Tibial nerve (tissue), 4 donors: ENCODE results near the gene THSD4. TPM values are rescaled to one million over a fixed set of nuclear protein-coding genes. Genes with fewer than 3 reads are reported as not detected.

Source experiments
- DNase-seq, 2 donors: peaks; one replicate each; pipeline ENCODE4 v3.0.0-alpha.2; 2019; ENCODE audit warnings: low spot score in 2 of 2
- H3K27ac ChIP-seq, 4 donors: fragments of 200-600 bp; sonication (generic) in 3 of 4; one replicate each; pipeline ENCODE4 v1.5.1; 2017 to 2019; ENCODE audit warnings: mild to moderate bottlenecking in 1 of 4
- H3K27me3 ChIP-seq, 2 donors: fragments of 200-600 bp; sonication (generic) in 1 of 2; one replicate each; pipeline versions ENCODE4 v1.5.1 to v1.6.0; 2017 to 2019
- H3K36me3 ChIP-seq, 3 donors: fragments of 200-600 bp; sonication (generic); one replicate each; pipeline ENCODE4 v1.5.1; 2018 to 2019
- H3K4me1 ChIP-seq, 4 donors: fragments of 200-600 bp; sonication (generic) in 3 of 4; one replicate each; pipeline ENCODE4 v1.5.1; 2017 to 2019
- H3K4me3 ChIP-seq, 4 donors: fragments of 200-600 bp; sonication (generic) in 3 of 4; one replicate each; pipeline ENCODE4 v1.5.1; 2017 to 2019; ENCODE audit warnings: mild to moderate bottlenecking in 1 of 4, moderate library complexity in 1 of 4
- H3K9me3 ChIP-seq, 4 donors: fragments of 200-600 bp; sonication (generic) in 3 of 4; one replicate each; pipeline ENCODE4 v1.5.1; 2017 to 2019
- EP300 ChIP-seq, 2 donors: sonication (generic); formaldehyde crosslinking; IDR thresholded peaks; one replicate each; pipeline ENCODE4 v1.6.1; 2017; ENCODE audit warnings: antibody characterized with exemption in 2 of 2, mild to moderate bottlenecking in 1 of 2
- POLR2A ChIP-seq, 2 donors: fragments of 450-650 bp; IDR thresholded peaks; one replicate each; pipeline ENCODE4 v1.6.1; 2017; ENCODE audit warnings: antibody characterized with exemption in 2 of 2, mild to moderate bottlenecking in 2 of 2, moderate library complexity in 2 of 2
- WGBS, 2 donors: methylation state at CpG; one replicate each; pipeline ENCODE4 v1.1.5; 2018; 5-methylcytosine and 5-hydroxymethylcytosine counted together
- total RNA-seq, 4 donors: library from RNA; depleted of rRNA; stranded (reverse); fragments of >200 nt; gene quantifications; one replicate each; pipeline ENCODE4 v1.1.0, GENCODE V29; 2016
- TF ChIP-seq, protein P1 (sequence below), 5 experiments: fragments of 200-600 bp in 3 of 5; fragments of 450-650 bp in 2 of 5; sonication (generic) in 3 of 5; IDR thresholded peaks; one replicate each; pipeline ENCODE4 v1.5.1; 2016 to 2019; ENCODE audit warnings: antibody characterized with exemption in 5 of 5, mild to moderate bottlenecking in 3 of 5, moderate library complexity in 2 of 5

Gene THSD4
- total RNA-seq, 4 donors from 2014 or later, result 9.6 to 25.1 (median 21.2) TPM

DNA sequence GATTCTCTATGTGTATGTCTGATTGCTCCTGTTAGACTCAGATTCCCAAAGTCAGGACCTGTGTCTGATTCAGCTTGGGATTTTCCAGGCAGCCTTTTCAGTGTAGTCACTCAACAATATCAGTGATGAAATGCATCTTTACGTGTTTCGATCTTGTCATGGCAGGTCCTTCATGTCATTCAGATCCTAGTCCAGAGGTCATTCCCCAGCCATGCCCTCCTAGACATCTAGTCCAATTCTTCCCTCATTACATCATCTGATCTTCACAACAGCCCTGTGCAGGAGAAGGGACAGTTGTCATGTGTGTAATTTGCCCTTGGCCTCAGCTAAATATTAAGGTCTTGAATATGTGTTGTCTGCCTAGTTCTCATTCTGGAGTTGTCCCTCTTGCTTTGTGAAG lies 541.9 kb downstream of the THSD4 start:
- no peak for DNase-seq
- Histone ChIP-seq H3K4me3 (no peak overlapping the region), H3K4me1 (peaks cover 0 to 11% (median 0%) of the 10 kb centered on the region in 4 donors), H3K27ac (no peak overlapping the region), H3K27me3 (no peaks in the 10 kb centered on the region), H3K36me3 (no peaks in the 10 kb centered on the region), H3K9me3 (no peaks in the 10 kb centered on the region)
- TF ChIP-seq, protein P1, sequence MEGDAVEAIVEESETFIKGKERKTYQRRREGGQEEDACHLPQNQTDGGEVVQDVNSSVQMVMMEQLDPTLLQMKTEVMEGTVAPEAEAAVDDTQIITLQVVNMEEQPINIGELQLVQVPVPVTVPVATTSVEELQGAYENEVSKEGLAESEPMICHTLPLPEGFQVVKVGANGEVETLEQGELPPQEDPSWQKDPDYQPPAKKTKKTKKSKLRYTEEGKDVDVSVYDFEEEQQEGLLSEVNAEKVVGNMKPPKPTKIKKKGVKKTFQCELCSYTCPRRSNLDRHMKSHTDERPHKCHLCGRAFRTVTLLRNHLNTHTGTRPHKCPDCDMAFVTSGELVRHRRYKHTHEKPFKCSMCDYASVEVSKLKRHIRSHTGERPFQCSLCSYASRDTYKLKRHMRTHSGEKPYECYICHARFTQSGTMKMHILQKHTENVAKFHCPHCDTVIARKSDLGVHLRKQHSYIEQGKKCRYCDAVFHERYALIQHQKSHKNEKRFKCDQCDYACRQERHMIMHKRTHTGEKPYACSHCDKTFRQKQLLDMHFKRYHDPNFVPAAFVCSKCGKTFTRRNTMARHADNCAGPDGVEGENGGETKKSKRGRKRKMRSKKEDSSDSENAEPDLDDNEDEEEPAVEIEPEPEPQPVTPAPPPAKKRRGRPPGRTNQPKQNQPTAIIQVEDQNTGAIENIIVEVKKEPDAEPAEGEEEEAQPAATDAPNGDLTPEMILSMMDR (IDR thresholded peaks at IDR 0.05), result no peak
- TF ChIP-seq POLR2A (IDR thresholded peaks at IDR 0.05) (no peak), EP300 (IDR thresholded peaks at IDR 0.05) (no peak)
- 86 to 92% methylated on average over 2 of the region's 2 CpGs for WGBS, 2 donors

DNA sequence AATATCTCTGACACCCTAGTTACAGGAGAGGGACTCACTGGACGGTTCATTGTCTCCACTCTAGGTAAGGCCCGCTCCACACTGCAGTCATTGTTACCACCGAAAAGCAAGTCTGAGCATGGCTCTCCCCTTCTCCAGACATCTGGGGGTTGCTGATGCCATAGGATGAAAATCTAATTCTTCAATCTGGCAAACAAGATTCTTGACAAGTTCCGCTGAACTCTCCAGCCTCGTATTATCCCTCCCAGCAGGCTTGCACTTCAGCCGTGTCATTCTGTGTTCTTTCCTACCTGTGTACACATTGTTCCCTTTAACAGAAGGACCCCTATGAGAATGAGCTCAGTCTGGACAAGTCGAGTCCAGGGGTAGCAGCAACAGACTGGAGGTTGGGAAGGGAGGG lies 542.8 kb downstream of the THSD4 start:
- TF ChIP-seq EP300 (IDR thresholded peaks at IDR 0.05) (no peak), POLR2A (IDR thresholded peaks at IDR 0.05) (no peak)
- TF ChIP-seq, protein P1 (IDR thresholded peaks at IDR 0.05), result no peak
- peaks cover 0 to 11% (median 0%) of the 10 kb centered on the region in 4 donors for H3K4me1 ChIP-seq
- H3K27me3 ChIP-seq, result no peaks in the 10 kb centered on the region
- no peaks in the 10 kb centered on the region for H3K36me3 ChIP-seq
- H3K4me3 ChIP-seq, result no peak overlapping the region
- H3K9me3 ChIP-seq, result no peaks in the 10 kb centered on the region
- DNase-seq, result no peak
- peak overlapping the region in 2 of 4 donors; percentile 2 to 71 for H3K27ac ChIP-seq
- WGBS, 2 donors, result 87 to 95% methylated on average over 7 of the region's 7 CpGs

GRCh38 chr15:71658827-71659729 lies 543.8 kb downstream of the THSD4 start:
- peaks cover 0 to 11% (median 0%) of the 10 kb centered on the region in 4 donors for H3K4me1 ChIP-seq
- 85 to 95% methylated on average over 2 of the region's 2 CpGs for WGBS, 2 donors
- H3K27ac ChIP-seq, result peak overlapping the region in 2 of 4 donors; percentile 49 to 71

DNA sequence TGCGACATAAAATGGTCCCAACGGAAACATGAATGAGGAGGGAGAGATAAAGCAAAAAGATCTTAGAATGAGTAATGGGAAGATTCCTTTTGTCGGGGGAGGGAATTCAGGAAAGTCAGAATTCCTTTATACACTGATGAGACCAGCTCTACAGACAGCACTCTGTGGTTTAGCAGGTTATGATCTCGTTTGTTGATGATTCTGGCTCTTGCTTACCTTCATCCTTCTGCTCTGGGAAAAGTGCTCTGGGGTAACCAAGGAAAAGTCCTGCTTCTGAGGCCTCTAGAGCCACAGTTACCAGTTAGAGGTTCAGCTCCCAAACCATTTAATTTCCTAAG lies 544.4 kb downstream of the THSD4 start:
- H3K4me1 ChIP-seq, result peaks cover 0 to 11% (median 0%) of the 10 kb centered on the region in 4 donors
- no peak for DNase-seq
- H3K27ac ChIP-seq, result peak overlapping the region in 2 of 4 donors; percentile 49 to 71
- TF ChIP-seq, protein P1 (IDR thresholded peaks at IDR 0.05), result no peak
- TF ChIP-seq POLR2A (IDR thresholded peaks at IDR 0.05), result no peak
- no peak for TF ChIP-seq EP300 (IDR thresholded peaks at IDR 0.05)
- WGBS, 2 donors, result 69 to 75% methylated on average over 4 of the region's 4 CpGs
- H3K9me3 ChIP-seq, result no peaks in the 10 kb centered on the region
- no peaks in the 10 kb centered on the region for H3K36me3 ChIP-seq
- no peak overlapping the region for H3K4me3 ChIP-seq
- H3K27me3 ChIP-seq, result no peaks in the 10 kb centered on the region

More at GRCh38 chr15:71658827-71659729, 543.8 kb downstream of the THSD4 start:
- TF ChIP-seq, protein P1 (IDR thresholded peaks at IDR 0.05), result no peak
- TF ChIP-seq EP300 (IDR thresholded peaks at IDR 0.05), result peak in 1 of 2 donors; percentile 8
- Histone ChIP-seq H3K4me3 (no peak overlapping the region), H3K36me3 (no peaks in the 10 kb centered on the region), H3K27me3 (no peaks in the 10 kb centered on the region), H3K9me3 (no peaks in the 10 kb centered on the region)
- no peak for DNase-seq

DNA sequence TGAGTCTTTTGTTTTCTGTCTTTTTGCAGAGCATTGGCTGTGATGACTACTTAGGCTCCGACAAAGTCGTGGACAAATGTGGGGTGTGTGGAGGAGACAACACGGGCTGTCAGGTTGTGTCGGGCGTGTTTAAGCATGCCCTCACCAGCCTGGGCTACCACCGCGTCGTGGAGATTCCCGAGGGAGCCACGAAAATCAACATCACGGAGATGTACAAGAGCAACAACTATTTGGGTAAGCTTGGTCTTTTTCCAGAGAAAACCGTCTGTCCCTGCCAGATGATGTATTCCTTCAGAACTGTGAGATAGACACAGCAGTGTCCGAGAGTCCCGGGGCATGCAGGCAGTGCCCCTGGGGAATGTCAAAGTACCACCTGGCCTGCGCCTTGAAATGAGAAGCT lies 545.2 kb downstream of the THSD4 start:
- no peak for DNase-seq
- 58 to 70% methylated on average over 15 of the region's 15 CpGs for WGBS, 2 donors
- no peak for TF ChIP-seq EP300 (IDR thresholded peaks at IDR 0.05)
- TF ChIP-seq, protein P1 (IDR thresholded peaks at IDR 0.05), result no peak
- TF ChIP-seq POLR2A (IDR thresholded peaks at IDR 0.05), result no peak

More for the DNA sequence above, 545.2 kb downstream of the THSD4 start:
- Histone ChIP-seq H3K4me1 (peaks cover 0 to 8% (median 0%) of the 10 kb centered on the region in 4 donors), H3K9me3 (peaks cover 0 to 2% (median 0%) of the 10 kb centered on the region in 4 donors), H3K27me3 (no peaks in the 10 kb centered on the region), H3K36me3 (no peaks in the 10 kb centered on the region), H3K4me3 (no peak overlapping the region), H3K27ac (peak overlapping the region in 2 of 4 donors; percentile 49 to 71)
